CD14-positive monocyte (primary cell): Measurements from ENCODE around the gene AR. TPM values are rescaled to one million over a fixed set of nuclear protein-coding genes. Genes with fewer than 3 reads are reported as not detected.

ENCODE experiments used
- DNase-seq, 3 donors: peaks; one replicate each; pipeline ENCODE4 v3.0.0-alpha.2; 2011 to 2022
- H2AFZ ChIP-seq: 2 replicates; pipeline ENCODE4 v1.6.0; 2012; ENCODE audit warnings: mild to moderate bottlenecking, low read depth, low read length, inconsistent platforms; ENCODE audit not compliant: insufficient read depth, poor library complexity, severe bottlenecking
- H3K27ac ChIP-seq, 2 donors: 1 replicate in 1 of 2; 2 replicates in 1 of 2; pipeline ENCODE4 v1.5.1; 2012 to 2013; ENCODE audit warnings: low read length in 2 of 2, control low read depth in 1 of 2, inconsistent platforms in 1 of 2, low read depth in 1 of 2, mild to moderate bottlenecking in 1 of 2
- H3K27me3 ChIP-seq, 2 donors: one replicate each; pipeline versions ENCODE4 v1.6.0 to v1.6.1; 2011 to 2013; ENCODE audit warnings: low read length in 2 of 2; ENCODE audit not compliant: control insufficient read depth in 2 of 2, insufficient read depth in 2 of 2
- H3K36me3 ChIP-seq, 2 donors: replicated peaks in 1 of 2; 1 replicate in 1 of 2; 2 replicates in 1 of 2; pipeline versions ENCODE4 v1.5.1 to v1.6.1; 2012 to 2013; ENCODE audit warnings: low read length in 2 of 2, control low read depth in 1 of 2, inconsistent platforms in 1 of 2, mild to moderate bottlenecking in 1 of 2; ENCODE audit not compliant: insufficient read depth in 2 of 2, control insufficient read depth in 1 of 2
- H3K4me1 ChIP-seq, 2 donors: 1 replicate in 1 of 2; 2 replicates in 1 of 2; pipeline versions ENCODE4 v1.5.1 to v1.6.1; 2012 to 2013; ENCODE audit warnings: low read length in 2 of 2, control low read depth in 1 of 2, inconsistent platforms in 1 of 2, mild to moderate bottlenecking in 1 of 2, moderate library complexity in 1 of 2; ENCODE audit not compliant: insufficient read depth in 2 of 2, control insufficient read depth in 1 of 2
- H3K4me2 ChIP-seq: replicated peaks from 2 replicates; pipeline ENCODE3; 2012; ENCODE audit warnings: low read length, moderate library complexity, mild to moderate bottlenecking; ENCODE audit not compliant: poor library complexity, severe bottlenecking; ENCODE audit errors: extremely low read depth
- H3K4me3 ChIP-seq, 3 experiments: fragments of 200-600 bp in 1 of 3; sonication (generic) in 1 of 3; replicated peaks in 1 of 3; 1 replicate in 2 of 3; 2 replicates in 1 of 3; pipeline ENCODE4 v1.5.1; 2011 to 2013; ENCODE audit warnings: low read length in 3 of 3, mild to moderate bottlenecking in 3 of 3, control low read depth in 2 of 3, low read depth in 2 of 3, inconsistent platforms in 1 of 3, moderate library complexity in 1 of 3
- H3K79me2 ChIP-seq: 2 replicates; pipeline ENCODE4 v1.6.0; 2012; ENCODE audit warnings: mild to moderate bottlenecking, control low read depth, inconsistent platforms, low read length, moderate library complexity; ENCODE audit not compliant: insufficient read depth
- H3K9ac ChIP-seq: 2 replicates; pipeline ENCODE4 v1.6.0; 2017; ENCODE audit warnings: low read length, mild to moderate bottlenecking; ENCODE audit not compliant: insufficient read depth, poor library complexity, severe bottlenecking
- H3K9me3 ChIP-seq, 2 donors: replicated peaks in 1 of 2; 1 replicate in 1 of 2; 2 replicates in 1 of 2; pipeline versions ENCODE4 v1.5.1 to v1.6.1; 2012 to 2013; ENCODE audit warnings: low read length in 2 of 2, control low read depth in 1 of 2; ENCODE audit not compliant: control insufficient read depth in 1 of 2, insufficient read depth in 1 of 2
- H4K20me1 ChIP-seq: 2 replicates; pipeline ENCODE4 v1.6.0; 2012; ENCODE audit warnings: mild to moderate bottlenecking, low read length, control low read depth, moderate library complexity; ENCODE audit not compliant: insufficient read depth
- H3K27ac Mint-ChIP-seq, 7 donors: one replicate each; pipeline ENCODE4 v1.8.0; 2020; ENCODE audit warnings: mild to moderate bottlenecking in 7 of 7, mixed read lengths in 7 of 7, moderate library complexity in 6 of 7, inconsistent platforms in 2 of 7
- H3K27me3 Mint-ChIP-seq, 3 donors: one replicate each; pipeline ENCODE4 v1.8.0; 2021 to 2022; ENCODE audit warnings: low read depth in 3 of 3, mild to moderate bottlenecking in 3 of 3, mixed read lengths in 3 of 3, moderate library complexity in 3 of 3, inconsistent platforms in 1 of 3
- H3K36me3 Mint-ChIP-seq, 2 donors: one replicate each; pipeline ENCODE4 v1.8.0; 2020; ENCODE audit warnings: mixed read lengths in 2 of 2, inconsistent platforms in 1 of 2, mild to moderate bottlenecking in 1 of 2
- H3K4me1 Mint-ChIP-seq: one replicate; pipeline ENCODE4 v1.8.0; 2020; ENCODE audit warnings: mild to moderate bottlenecking, mixed read lengths
- H3K4me3 Mint-ChIP-seq, 2 donors: one replicate each; pipeline ENCODE4 v1.8.0; 2020; ENCODE audit warnings: mild to moderate bottlenecking in 2 of 2, mixed read lengths in 2 of 2, moderate library complexity in 1 of 2
- H3K9me3 Mint-ChIP-seq, 7 donors: one replicate each; pipeline ENCODE4 v1.8.0; 2020 to 2022; ENCODE audit warnings: mixed read lengths in 7 of 7, mild to moderate bottlenecking in 6 of 7, moderate library complexity in 6 of 7, inconsistent platforms in 2 of 7
- CTCF ChIP-seq: fragments of 200-600 bp; IDR thresholded peaks from one replicate; pipeline ENCODE4 v1.8.0; 2022; ENCODE audit warnings: antibody characterized with exemption, mild to moderate bottlenecking
- WGBS: methylation state at CpG from one replicate; pipeline ENCODE4 v1.1.5; 2013; ENCODE audit warnings: missing lambda C conversion rate; ENCODE audit not compliant: insufficient coverage; 5-methylcytosine and 5-hydroxymethylcytosine counted together
- intact Hi-C, 2 donors: fragments of 100-400 bp; cut with micrococcal nuclease; formaldehyde crosslinking; loops; one replicate each; pipeline versions ENCODE4 v1.15.0 to v1.15.1; 2023
- polyA plus RNA-seq, 3 donors: library from polyadenylated mRNA; depleted of rRNA in 1 of 3; unstranded in 2 of 3; stranded (reverse) in 1 of 3; fragments of 300-500 nt in 2 of 3; fragments of >200 nt in 1 of 3; fragmentation: Illumina TruSeq in 2 of 3; gene quantifications; 1 replicate in 2 of 3; 2 replicates in 1 of 3; pipeline ENCODE4 v1.2.3, GENCODE V29; 2012 to 2021

AR gene
- polyA plus RNA-seq, 3 donors = not detected

- intact Hi-C loops = no loop called here
- peaks cover 7 to 9% of the 10 kb centered on the region in 2 donors for H3K4me1 ChIP-seq
These were observed 173.8 kb downstream of the AR start for GRCh38 chrX:67717571-67717970.

GRCh38 chrX:67718926-67719325, 175.1 kb downstream of the AR start:
- intact Hi-C loops = no loop called here
- no peak overlapping the region for H3K4me3 ChIP-seq
- Mint-ChIP-seq H3K27me3 (peaks cover 0 to 13% (median 2%) of the 10 kb centered on the region in 3 donors), H3K9me3 (peaks cover 0 to 1% (median 0%) of the 10 kb centered on the region in 7 donors), H3K4me1 (peaks cover 30% of the 10 kb centered on the region), H3K4me3 (no peak overlapping the region), H3K27ac (no peak overlapping the region), H3K36me3 (no peaks in the 10 kb centered on the region)
- TF ChIP-seq CTCF = no peak
- DNase-seq = no peak
- H3K9me3 ChIP-seq = no peaks in the 10 kb centered on the region
- no peaks in the 10 kb centered on the region for H3K27me3 ChIP-seq
- WGBS = 38% methylated on average over 3 of the region's 4 CpGs
- H3K4me2 ChIP-seq = no peak overlapping the region
- no peaks in the 10 kb centered on the region for H3K36me3 ChIP-seq
- H3K9ac ChIP-seq = no peak overlapping the region
- peaks cover 20 to 22% of the 10 kb centered on the region in 2 donors for H3K4me1 ChIP-seq
- no peak overlapping the region for H3K27ac ChIP-seq
- H4K20me1 ChIP-seq = no peaks in the 10 kb centered on the region
- H2AFZ ChIP-seq = no peak overlapping the region
- H3K79me2 ChIP-seq = no peaks in the 10 kb centered on the region

More at GRCh38 chrX:67717571-67717970, 173.8 kb downstream of the AR start:
- TF ChIP-seq CTCF = no peak
- Histone ChIP-seq H4K20me1 (no peaks in the 10 kb centered on the region), H3K27ac (no peak overlapping the region), H3K27me3 (no peaks in the 10 kb centered on the region), H3K4me2 (no peak overlapping the region), H3K4me3 (no peak overlapping the region), H3K9ac (no peak overlapping the region), H3K36me3 (no peaks in the 10 kb centered on the region), H3K79me2 (no peaks in the 10 kb centered on the region), H2AFZ (no peak overlapping the region), H3K9me3 (no peaks in the 10 kb centered on the region)
- Mint-ChIP-seq H3K4me3 (no peak overlapping the region), H3K27me3 (peaks cover 0 to 12% (median 2%) of the 10 kb centered on the region in 3 donors), H3K36me3 (no peaks in the 10 kb centered on the region), H3K27ac (no peak overlapping the region), H3K4me1 (peaks cover 18% of the 10 kb centered on the region), H3K9me3 (peaks cover 0 to 1% (median 0%) of the 10 kb centered on the region in 7 donors)
- no CpG with 5 or more reads among the region's 4 CpGs for WGBS
- no peak for DNase-seq
